ENCODE data around the gene STMN3.

STMN3 gene

GRCh38 chr20:63643499-63643898 lies 9.7 kb downstream of the STMN3 start:
- Histone ChIP-seq H3K36me3 (ENCODE audit: insufficient read depth, low read length) (no peaks in the 10 kb centered on the region), H3K9me2 (ENCODE audit: low read depth, low read length) (no peaks in the 10 kb centered on the region), H3K79me2 (ENCODE audit: insufficient read depth, low read length) (no peaks in the 10 kb centered on the region), H3K4me2 (ENCODE audit: low read length) (no peak overlapping the region), H3K4me1 (ENCODE audit: insufficient read depth, low read length, severe bottlenecking) (peaks cover 28% of the 10 kb centered on the region), H3K9me3 (ENCODE audit: low read length) (no peaks in the 10 kb centered on the region), H3K4me3 (ENCODE audit: low read depth, low read length, poor library complexity, severe bottlenecking) (no peak overlapping the region), H2AFZ (ENCODE audit: low read length) (no peak overlapping the region), H3K27me3 (ENCODE audit: insufficient read depth, low read length) (peaks cover 13% of the 10 kb centered on the region; the same call in 1 of the 2 replicates), H3K27ac (ENCODE audit: low read depth, low read length, poor library complexity, severe bottlenecking) (no peak overlapping the region), H3F3A (ENCODE audit: insufficient read depth, low read length) (no peaks in the 10 kb centered on the region), H3K9ac (ENCODE audit: low read length) (no peak overlapping the region), H4K20me1 (ENCODE audit: insufficient read depth, low read length) (no peaks in the 10 kb centered on the region)
- TF ChIP-seq EZH2 (IDR thresholded peaks at IDR 0.05; ENCODE audit: borderline replicate concordance, low read length) = no peak
- no peak for TF ChIP-seq CTCF (IDR thresholded peaks at IDR 0.05; ENCODE audit: low read length)

- no peaks in the 10 kb centered on the region for H4K20me1 ChIP-seq (ENCODE audit: insufficient read depth, low read length)
- peak overlapping the region; percentile 30; the same call in 1 of the 2 replicates for H2AFZ ChIP-seq (ENCODE audit: low read length)
- peak overlapping the region; percentile 86 for H3K4me2 ChIP-seq (ENCODE audit: low read length)
- peak overlapping the region; percentile 75 for H3K9ac ChIP-seq (ENCODE audit: low read length)
- H3K4me1 ChIP-seq (ENCODE audit: insufficient read depth, low read length, severe bottlenecking) = peaks cover 32% of the 10 kb centered on the region
- peaks cover 13% of the 10 kb centered on the region; the same call in 1 of the 2 replicates for H3K27me3 ChIP-seq (ENCODE audit: insufficient read depth, low read length)
- no peaks in the 10 kb centered on the region for H3K79me2 ChIP-seq (ENCODE audit: insufficient read depth, low read length)
- no peaks in the 10 kb centered on the region for H3K36me3 ChIP-seq (ENCODE audit: insufficient read depth, low read length)
- H3K9me2 ChIP-seq (ENCODE audit: low read depth, low read length) = no peaks in the 10 kb centered on the region
- peak overlapping the region; percentile 67 for H3K4me3 ChIP-seq (ENCODE audit: low read depth, low read length, poor library complexity, severe bottlenecking)
- TF ChIP-seq CTCF (IDR thresholded peaks at IDR 0.05; ENCODE audit: low read length) (no peak), EZH2 (IDR thresholded peaks at IDR 0.05; ENCODE audit: borderline replicate concordance, low read length) (no peak)
- no peaks in the 10 kb centered on the region for H3K9me3 ChIP-seq (ENCODE audit: low read length)
- peak overlapping the region; percentile 62 for H3K27ac ChIP-seq (ENCODE audit: low read depth, low read length, poor library complexity, severe bottlenecking)
- H3F3A ChIP-seq (ENCODE audit: insufficient read depth, low read length) = no peaks in the 10 kb centered on the region
These were observed 10.5 kb downstream of the STMN3 start for GRCh38 chr20:63642527-63643247.

- H3K79me2 ChIP-seq (ENCODE audit: insufficient read depth, low read length) = no peaks in the 10 kb centered on the region
- H3K9ac ChIP-seq (ENCODE audit: low read length) = peak overlapping the region; percentile 83
- H2AFZ ChIP-seq (ENCODE audit: low read length) = peak overlapping the region; percentile 30; the same call in 1 of the 2 replicates
- H3F3A ChIP-seq (ENCODE audit: insufficient read depth, low read length) = peaks cover under 1% of the 10 kb centered on the region; the same call in 1 of the 2 replicates
- H3K9me3 ChIP-seq (ENCODE audit: low read length) = no peaks in the 10 kb centered on the region
- H3K36me3 ChIP-seq (ENCODE audit: insufficient read depth, low read length) = no peaks in the 10 kb centered on the region
- H3K27me3 ChIP-seq (ENCODE audit: insufficient read depth, low read length) = peaks cover 13% of the 10 kb centered on the region; the same call in 1 of the 2 replicates
- H3K4me3 ChIP-seq (ENCODE audit: low read depth, low read length, poor library complexity, severe bottlenecking) = peak overlapping the region; percentile 80
- TF ChIP-seq CTCF (IDR thresholded peaks at IDR 0.05; ENCODE audit: low read length) = peak; percentile 49
- TF ChIP-seq EZH2 (IDR thresholded peaks at IDR 0.05; ENCODE audit: borderline replicate concordance, low read length) = no peak
- peak overlapping the region; percentile 85 for H3K27ac ChIP-seq (ENCODE audit: low read depth, low read length, poor library complexity, severe bottlenecking)
- peaks cover 38% of the 10 kb centered on the region for H3K4me1 ChIP-seq (ENCODE audit: insufficient read depth, low read length, severe bottlenecking)
- peak overlapping the region; percentile 86 for H3K4me2 ChIP-seq (ENCODE audit: low read length)
- H4K20me1 ChIP-seq (ENCODE audit: insufficient read depth, low read length) = no peaks in the 10 kb centered on the region
- no peaks in the 10 kb centered on the region for H3K9me2 ChIP-seq (ENCODE audit: low read depth, low read length)
These were observed 11.3 kb downstream of the STMN3 start for GRCh38 chr20:63641792-63642523.
